ENCODE measurements around the gene RASD2. TPM values are rescaled to one million over a fixed set of nuclear protein-coding genes. Genes with fewer than 3 reads are reported as not detected.

The RASD2 gene
- total RNA-seq, 1 experiment from 2014 or later = 0.42 TPM

DNA sequence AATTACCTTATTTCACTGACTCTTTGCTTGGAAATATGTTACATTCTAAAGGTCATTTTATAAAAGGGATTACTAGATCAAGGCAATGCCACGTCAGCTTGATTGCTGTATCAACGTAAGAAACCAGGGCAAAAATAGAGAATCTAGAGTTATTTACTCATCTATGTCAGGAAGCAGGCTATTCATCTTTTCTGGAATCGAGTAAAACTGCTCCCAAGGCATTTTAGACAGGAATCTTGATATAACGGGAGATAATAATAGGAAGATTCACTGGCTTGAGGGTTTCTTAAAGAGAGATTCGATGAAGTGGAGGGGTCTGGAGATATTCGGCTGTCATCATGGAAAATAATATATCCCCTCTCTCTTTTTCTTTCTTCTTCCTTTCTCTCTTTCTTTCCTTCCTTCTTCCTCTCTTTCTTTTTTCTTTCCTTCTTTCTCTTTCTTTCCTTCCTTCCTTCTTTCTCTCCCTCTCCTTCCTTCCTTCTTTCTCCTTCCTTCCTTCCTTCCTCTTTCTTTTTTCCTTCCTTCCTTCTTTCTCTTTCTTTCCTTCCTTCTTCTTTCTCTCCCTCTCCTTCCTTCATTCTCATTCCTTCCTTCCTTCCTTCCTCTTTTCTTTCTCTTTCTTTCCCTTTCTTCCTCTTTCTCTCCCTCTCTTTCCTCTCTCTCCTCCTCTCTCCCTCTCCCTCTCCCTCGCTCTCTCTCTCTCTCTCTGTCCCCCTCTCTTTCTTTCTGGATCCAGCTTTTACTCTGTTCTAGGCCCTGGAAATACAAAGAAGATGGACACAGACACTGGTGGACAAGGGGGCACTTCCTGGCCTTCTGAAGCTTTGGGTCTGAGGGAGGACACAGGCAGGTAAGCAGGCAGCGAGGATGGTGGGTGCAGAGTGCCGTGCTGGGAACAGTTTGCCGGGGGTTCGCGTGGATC is 18.1 kb upstream of the RASD2 start:
- H3K79me2 ChIP-seq (ENCODE audit: insufficient read depth, low read length) = no peaks in the 10 kb centered on the region
- H3K27ac Mint-ChIP-seq = no peak overlapping the region; a peak in 1 of 7 replicates
- no peak overlapping the region for H3K27ac ChIP-seq (ENCODE audit: insufficient read length, low read depth, low read length)
- no CpG with 5 or more reads among the region's 12 CpGs for WGBS (ENCODE audit: extremely low coverage, insufficient read length, low lambda C conversion rate)
- H3K27me3 Mint-ChIP-seq (ENCODE audit: low read depth) = peaks cover 27% of the 10 kb centered on the region
- TF ChIP-seq, protein P1, sequence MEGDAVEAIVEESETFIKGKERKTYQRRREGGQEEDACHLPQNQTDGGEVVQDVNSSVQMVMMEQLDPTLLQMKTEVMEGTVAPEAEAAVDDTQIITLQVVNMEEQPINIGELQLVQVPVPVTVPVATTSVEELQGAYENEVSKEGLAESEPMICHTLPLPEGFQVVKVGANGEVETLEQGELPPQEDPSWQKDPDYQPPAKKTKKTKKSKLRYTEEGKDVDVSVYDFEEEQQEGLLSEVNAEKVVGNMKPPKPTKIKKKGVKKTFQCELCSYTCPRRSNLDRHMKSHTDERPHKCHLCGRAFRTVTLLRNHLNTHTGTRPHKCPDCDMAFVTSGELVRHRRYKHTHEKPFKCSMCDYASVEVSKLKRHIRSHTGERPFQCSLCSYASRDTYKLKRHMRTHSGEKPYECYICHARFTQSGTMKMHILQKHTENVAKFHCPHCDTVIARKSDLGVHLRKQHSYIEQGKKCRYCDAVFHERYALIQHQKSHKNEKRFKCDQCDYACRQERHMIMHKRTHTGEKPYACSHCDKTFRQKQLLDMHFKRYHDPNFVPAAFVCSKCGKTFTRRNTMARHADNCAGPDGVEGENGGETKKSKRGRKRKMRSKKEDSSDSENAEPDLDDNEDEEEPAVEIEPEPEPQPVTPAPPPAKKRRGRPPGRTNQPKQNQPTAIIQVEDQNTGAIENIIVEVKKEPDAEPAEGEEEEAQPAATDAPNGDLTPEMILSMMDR (conservative IDR thresholded peaks at IDR 0.05) = no peak
- H3K9me3 ChIP-seq (ENCODE audit: control insufficient read depth, low read depth, low read length) = no peaks in the 10 kb centered on the region
- H3K23ac ChIP-seq (ENCODE audit: insufficient read length, low read depth, low read length) = no peak overlapping the region
- no peak overlapping the region for H3K56ac ChIP-seq (ENCODE audit: insufficient read length, low read depth, low read length)
- H3K79me1 ChIP-seq (ENCODE audit: insufficient read depth, low read depth, low read length, poor library complexity, severe bottlenecking) = no peaks in the 10 kb centered on the region
- H4K5ac ChIP-seq (ENCODE audit: insufficient read length, low read depth, low read length) = no peak overlapping the region
- H3K9me3 Mint-ChIP-seq = no peaks in the 10 kb centered on the region
- no peak overlapping the region for H2BK20ac ChIP-seq (ENCODE audit: low read depth, low read length, poor library complexity, severe bottlenecking)
- no peak overlapping the region for H2BK12ac ChIP-seq (ENCODE audit: insufficient read length, low read depth, low read length)
- H3K4ac ChIP-seq (ENCODE audit: low read depth, low read length) = no peak overlapping the region
- H3K23me2 ChIP-seq (ENCODE audit: insufficient read length, low read depth, low read length, poor library complexity, severe bottlenecking) = no peaks in the 10 kb centered on the region
- H2AFZ ChIP-seq (ENCODE audit: low read length) = no peak overlapping the region
- no peak overlapping the region for H2BK120ac ChIP-seq (ENCODE audit: low read depth, low read length, poor library complexity, severe bottlenecking)
- H2BK15ac ChIP-seq (ENCODE audit: low read depth, low read length) = no peak overlapping the region
- H4K8ac ChIP-seq (replicated peaks; ENCODE audit: insufficient read length, low read depth, low read length) = no peak overlapping the region
- H3T11ph ChIP-seq (ENCODE audit: low read length) = no peak overlapping the region
- no peak overlapping the region for H3K4me2 ChIP-seq (ENCODE audit: insufficient read depth, insufficient read length, low read length)
- H4K91ac ChIP-seq (ENCODE audit: insufficient read length, low read depth, low read length) = no peak overlapping the region
- no peak overlapping the region for H3K4me3 Mint-ChIP-seq
- H3K36me3 Mint-ChIP-seq (ENCODE audit: insufficient read depth in 1 of 3, low read depth in 3 of 3) = no peaks in the 10 kb centered on the region; a peak in 1 of 7 replicates
- no peaks in the 10 kb centered on the region for H4K20me1 ChIP-seq (ENCODE audit: control insufficient read depth, insufficient read depth, insufficient read length)
- H3K4me1 Mint-ChIP-seq = peaks cover 18 to 31% of the 10 kb centered on the region in 2 experiments
- no peak overlapping the region for H3K18ac ChIP-seq (ENCODE audit: insufficient read length, low read depth, low read length)
- no peak overlapping the region for H3K9ac ChIP-seq (ENCODE audit: extremely low read depth, insufficient read length, low read length)
- no peak overlapping the region for H2AK5ac ChIP-seq (ENCODE audit: insufficient read length, low read length)
- no peak for DNase-seq
- no peak overlapping the region for H2BK5ac ChIP-seq (ENCODE audit: insufficient read length, low read length)
- H3K14ac ChIP-seq (ENCODE audit: insufficient read depth, low read length) = no peak overlapping the region; the same call in 1 of the 2 replicates
- H3K4me1 ChIP-seq (ENCODE audit: insufficient read depth, low read length) = peaks cover 3% of the 10 kb centered on the region; the same call in 1 of the 2 replicates
- H3K27me3 ChIP-seq (ENCODE audit: insufficient read depth, low read length) = no peaks in the 10 kb centered on the region
